ENCODE measurements around the gene AK9. TPM values are rescaled to one million over a fixed set of nuclear protein-coding genes. Genes with fewer than 3 reads are reported as not detected.

AK9 gene
- total and polyA plus RNA-seq, 10 of the 15 experiments (the other 5 are each of a cell fraction or from before 2014, with no cell fraction given), result 2.1 to 7.4 (median 4.2) TPM

DNA sequence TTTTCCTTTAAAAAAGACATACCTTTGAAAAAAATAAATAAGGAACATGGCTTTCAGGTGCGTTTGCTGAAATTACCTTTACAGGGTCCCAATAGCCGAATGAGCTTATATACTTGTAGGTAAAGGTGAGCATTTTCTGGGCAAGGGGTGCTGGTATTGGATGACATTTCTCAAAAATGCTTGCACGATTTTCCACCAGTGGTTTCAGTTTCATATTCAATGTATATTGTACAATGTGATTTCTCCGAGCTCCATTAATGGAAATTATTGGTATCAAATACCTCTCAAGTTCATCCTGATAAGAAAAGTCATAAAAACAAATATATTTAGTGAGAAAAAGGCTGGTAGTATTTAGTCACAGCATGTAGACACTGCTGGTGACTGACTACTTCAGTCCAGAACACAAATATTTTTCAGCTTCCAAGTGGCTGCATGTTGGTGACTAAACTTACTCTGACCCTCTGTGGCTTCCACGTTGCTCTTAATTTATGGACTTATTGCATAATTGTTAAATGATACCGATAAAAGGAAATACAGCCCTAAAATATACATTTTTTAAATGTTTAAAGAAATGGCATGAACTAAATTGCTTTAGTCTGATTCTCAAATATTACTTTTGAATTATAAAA is 175.1 kb downstream of the AK9 start (continued):
- TF ChIP-seq ZNF207 (IDR thresholded peaks at IDR 0.05; ENCODE audit: borderline replicate concordance), result no peak
- no peak for TF ChIP-seq ZNF217 (IDR thresholded peaks at IDR 0.05)
- no peak for TF ChIP-seq PML (IDR thresholded peaks at IDR 0.05; ENCODE audit: low read length)
- no peak for TF ChIP-seq POLR2AphosphoS2 (IDR thresholded peaks at IDR 0.05; ENCODE audit: low read depth, low read length)
- TF ChIP-seq ZNF274 (IDR thresholded peaks at IDR 0.05; ENCODE audit: insufficient read depth, insufficient read length), result no peak
- no peak for TF ChIP-seq EZH2 (IDR thresholded peaks at IDR 0.05; ENCODE audit: borderline replicate concordance, control insufficient read depth, low read depth, low read length)

DNA sequence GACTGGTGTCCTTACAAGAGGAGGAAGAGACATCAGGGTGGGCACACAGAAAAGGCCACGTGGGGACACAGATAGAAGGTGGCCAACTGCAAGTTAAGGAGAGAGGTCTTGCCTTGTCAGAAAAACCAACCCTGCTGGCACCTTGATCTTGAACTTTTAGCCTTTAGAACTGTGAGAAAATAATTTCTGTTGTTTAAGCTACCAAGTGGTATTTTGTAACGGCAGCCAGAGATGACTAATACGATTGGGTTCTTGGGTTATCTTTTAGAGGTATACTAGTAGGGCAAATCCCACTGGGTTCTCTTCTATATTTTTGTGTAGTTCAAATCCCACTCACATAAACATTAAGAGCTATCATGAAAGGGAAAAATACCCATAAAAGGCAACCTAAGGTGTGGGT is 176.1 kb downstream of the AK9 start:
- BruUV-seq (replicated peaks), result no TSS peak
- intact Hi-C loops (cut with micrococcal nuclease; ENCODE audit: unreplicated experiment) (no loop called here), in situ Hi-C loops (cut with MboI) (no loop called here)
- H3K36me3 ChIP-seq (ENCODE audit: control insufficient read depth in 2 of 2, insufficient read depth in 2 of 2, low read length in 1 of 2), result no peaks in the 10 kb centered on the region
- no peak overlapping the region for H3K27ac ChIP-seq (ENCODE audit: control insufficient read depth, insufficient read depth)
- no peak overlapping the region for H3K9ac ChIP-seq (ENCODE audit: control insufficient read depth, insufficient read depth, low read length)
- ATAC-seq (no peak), FAIRE-seq (no peak), DNase-seq (ENCODE audit: low read depth, low spot score) (no peak)
- SMC1A ChIA-PET (ENCODE audit: uncharacterized antibody, unreplicated experiment), result interaction anchor here (0.9 to 1.6 kb wide), 5 partner anchors 8 to 525 kb away, joined by 3 to 5 read pairs (median 4); no protein-coding TSS in a partner anchor
- no peaks in the 10 kb centered on the region for H4K20me1 ChIP-seq (ENCODE audit: control insufficient read depth, insufficient read depth)
- no peak overlapping the region for H2AFZ ChIP-seq (ENCODE audit: control insufficient read depth, low read depth, low read length)
- POLR2A ChIA-PET, result no interaction called here
- H3K4me3 ChIP-seq, result no peak overlapping the region
- no peaks in the 10 kb centered on the region for H3K4me1 ChIP-seq (ENCODE audit: control insufficient read depth, insufficient read depth, low read length)
- no peak overlapping the region for H3K4me2 ChIP-seq (ENCODE audit: control insufficient read depth, insufficient read depth)
- CTCF ChIA-PET, result interaction anchor here (1.6 kb wide), 1 partner anchor 525 kb away, joined by 6 read pairs; no protein-coding TSS in a partner anchor
- H3K27me3 ChIP-seq (replicated peaks in 1 of 2; ENCODE audit: control insufficient read depth in 2 of 2, insufficient read depth in 2 of 2, low read length in 1 of 2), result no peaks in the 10 kb centered on the region
- no peaks in the 10 kb centered on the region for H3K79me2 ChIP-seq (ENCODE audit: control insufficient read depth, insufficient read depth, low read length)
- no peaks in the 10 kb centered on the region; the same call in 2 of the 3 replicates for H3K9me3 ChIP-seq (replicated peaks; ENCODE audit: control insufficient read depth, insufficient read depth, low read length)
- TF ChIP-seq GABPA (IDR thresholded peaks at IDR 0.05; ENCODE audit: low read depth) (no peak), BMI1 (IDR thresholded peaks at IDR 0.05; ENCODE audit: borderline replicate concordance) (no peak), PAX5 (IDR thresholded peaks at IDR 0.05; ENCODE audit: borderline replicate concordance, low read depth, low read length) (no peak), EGR1 (IDR thresholded peaks at IDR 0.05; ENCODE audit: borderline replicate concordance in 1 of 2, low read depth in 2 of 2, low read length in 2 of 2) (no peak), RAD21 (IDR thresholded peaks at IDR 0.05; ENCODE audit: insufficient read depth, low read depth, low read length) (no peak), PAX8 (IDR thresholded peaks at IDR 0.05) (no peak), MEF2A (IDR thresholded peaks at IDR 0.05; ENCODE audit: insufficient read depth, low read depth, low read length) (no peak), POLR2A (IDR thresholded peaks at IDR 0.05; ENCODE audit: low read depth, low read length) (no peak), MEF2B (IDR thresholded peaks at IDR 0.05; ENCODE audit: partially characterized antibody, poor library complexity, severe bottlenecking) (no peak), JUND (IDR thresholded peaks at IDR 0.05; ENCODE audit: low read depth, low read length) (no peak), EED (IDR thresholded peaks at IDR 0.05; ENCODE audit: low read depth) (no peak), SRF (IDR thresholded peaks at IDR 0.05; ENCODE audit: low read depth in 2 of 2, low read length in 2 of 2) (no peak), FOS (IDR thresholded peaks at IDR 0.05; ENCODE audit: borderline replicate concordance, extremely low read depth, insufficient read length) (no peak)
- RAD21 ChIA-PET (ENCODE audit: unreplicated experiment), result no interaction called here
- WGBS (ENCODE audit: insufficient coverage, insufficient replicate concordance, low lambda C conversion rate, missing lambda C conversion rate), result 34% methylated on average over 3 of the region's 3 CpGs

Measured in GM12878 (cell line).